NCI-H1105 treated with DMSO at 0.1 percent for 48 hours (cell line): ENCODE data around the gene DISC1.
"Not testable (repeated sequence)": the region's sequence is repeated elsewhere in the genome, so short reads cannot be mapped to it uniquely, and the experiment has no call there.

Experiments
- DNase-seq: peaks from one replicate; lab custom pipeline; 2025; lab: John Stamatoyannopoulos, UW

Gene DISC1

DNA sequence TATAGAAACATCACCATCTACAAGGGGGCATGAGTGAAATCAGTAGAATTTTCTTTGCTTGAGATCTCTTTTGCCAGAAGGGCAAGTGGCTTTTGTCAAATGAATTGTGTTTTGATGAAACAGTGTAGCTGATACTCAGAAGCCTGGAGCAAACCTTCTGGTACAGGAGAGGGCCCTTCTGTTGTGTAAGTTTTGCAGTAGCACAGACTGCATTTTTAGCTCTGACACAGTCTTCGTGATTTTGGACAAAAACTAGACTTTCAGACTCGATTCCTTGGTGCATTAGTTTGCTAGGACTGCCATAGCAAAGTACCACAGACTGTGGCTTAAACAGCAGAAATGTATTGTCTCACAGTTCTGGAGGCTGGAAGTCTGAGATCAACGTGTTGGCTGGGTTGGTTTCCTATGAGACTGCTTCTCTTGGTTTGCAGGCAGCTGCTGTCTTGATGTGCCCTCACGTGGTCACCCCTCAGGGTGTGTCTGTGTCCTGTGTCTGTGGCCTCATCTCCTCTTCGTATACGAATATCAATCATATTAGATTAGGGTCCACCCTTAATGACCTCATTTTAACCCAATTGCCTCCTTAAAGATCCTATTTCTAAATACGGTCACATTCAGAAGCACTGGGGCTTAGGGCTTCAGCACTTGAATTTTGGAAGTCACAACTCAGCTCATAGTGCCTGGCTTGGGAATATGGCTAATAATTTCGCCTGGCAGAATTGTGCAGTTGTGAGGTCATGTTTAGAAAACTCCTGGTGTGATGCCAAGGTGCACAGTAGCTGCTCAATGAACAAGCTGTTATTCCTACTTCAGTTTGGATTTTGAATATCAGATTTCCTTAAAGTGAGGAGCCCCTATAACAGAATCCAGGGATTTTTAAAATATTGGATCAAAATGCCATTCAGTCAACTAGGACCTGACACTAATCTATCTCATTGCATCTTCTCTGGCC, 21.2 kb upstream of the DISC1 start:
- no peak for DNase-seq

DNA sequence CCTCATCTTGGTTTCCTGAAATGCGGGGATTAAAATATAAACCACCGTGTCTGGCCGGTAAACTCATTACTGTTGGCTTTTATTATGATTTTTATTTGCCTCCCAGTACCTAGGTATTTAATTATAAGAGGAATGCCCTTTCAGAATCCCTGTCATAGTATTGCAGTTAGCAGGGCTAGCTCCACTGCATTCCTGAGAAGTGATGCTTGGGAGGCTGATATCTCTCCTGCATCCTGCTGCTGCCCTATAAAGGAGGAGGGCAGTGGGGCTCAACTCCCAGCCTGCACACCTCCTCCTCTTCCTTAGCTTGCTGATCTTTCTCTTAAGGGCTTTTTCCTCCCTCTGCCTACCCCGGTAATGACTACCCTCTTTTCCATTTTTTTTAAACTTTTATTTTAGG, 19.9 kb upstream of the DISC1 start:
- DNase-seq: no peak

DNA sequence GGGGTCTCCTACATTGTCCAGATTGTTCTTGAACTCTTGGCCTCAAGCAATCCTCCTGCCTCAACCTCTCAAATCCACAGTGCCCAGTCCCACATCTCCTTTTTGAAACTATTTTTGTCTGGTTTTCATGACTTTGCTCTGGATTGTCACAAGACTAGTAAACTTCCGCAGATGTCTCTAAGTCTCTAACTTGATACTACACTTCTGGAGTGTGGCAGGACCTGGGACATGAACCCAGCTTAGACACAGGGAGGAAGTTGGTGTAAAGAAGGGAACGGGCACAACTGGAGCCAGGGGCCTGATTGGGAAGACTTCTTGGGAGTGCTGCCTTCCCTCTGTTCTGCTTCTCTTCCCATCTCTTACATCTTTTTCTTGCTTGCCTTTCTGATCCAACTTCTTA, 16.2 kb upstream of the DISC1 start:
- no peak for DNase-seq

DNA sequence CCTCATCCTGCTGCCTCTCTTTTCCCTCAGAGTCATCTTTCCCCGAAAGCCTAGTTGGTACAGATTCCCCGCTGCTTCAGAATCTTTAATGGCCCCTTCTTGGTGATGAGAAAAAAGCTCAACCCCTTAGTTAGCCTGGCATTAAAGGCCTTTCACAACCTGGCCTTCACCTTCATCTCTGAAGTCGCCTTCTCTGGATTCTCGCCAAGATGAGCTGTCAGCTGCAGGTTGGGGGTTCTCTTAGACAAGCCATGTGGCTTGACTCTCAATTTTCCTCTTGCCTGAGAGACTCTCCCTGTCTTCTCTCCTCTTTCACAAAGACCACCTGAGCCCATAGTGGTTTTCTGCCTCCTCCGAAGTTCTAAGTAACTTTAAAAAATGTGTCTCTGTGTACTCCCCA, 15.5 kb upstream of the DISC1 start:
- no peak for DNase-seq

DNA sequence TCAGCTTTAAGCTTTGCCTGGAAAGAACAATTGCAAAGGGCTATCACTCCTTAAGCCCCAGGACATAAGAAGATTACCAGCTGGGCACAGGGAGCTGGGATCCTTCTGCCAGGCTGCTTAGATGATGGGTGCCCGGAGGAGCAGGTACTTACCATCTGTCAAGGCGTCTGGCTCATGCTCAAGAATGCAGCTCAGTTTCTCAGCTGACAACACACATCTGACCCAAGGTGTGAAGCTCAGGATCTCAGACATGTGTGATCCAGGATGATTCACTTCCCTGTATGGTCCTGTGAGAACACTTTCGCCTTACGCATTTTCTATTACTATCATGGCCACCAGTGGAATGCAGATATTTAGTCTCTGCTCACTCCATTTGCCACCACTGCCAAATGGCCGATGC, 14.7 kb upstream of the DISC1 start:
- DNase-seq: no peak

DNA sequence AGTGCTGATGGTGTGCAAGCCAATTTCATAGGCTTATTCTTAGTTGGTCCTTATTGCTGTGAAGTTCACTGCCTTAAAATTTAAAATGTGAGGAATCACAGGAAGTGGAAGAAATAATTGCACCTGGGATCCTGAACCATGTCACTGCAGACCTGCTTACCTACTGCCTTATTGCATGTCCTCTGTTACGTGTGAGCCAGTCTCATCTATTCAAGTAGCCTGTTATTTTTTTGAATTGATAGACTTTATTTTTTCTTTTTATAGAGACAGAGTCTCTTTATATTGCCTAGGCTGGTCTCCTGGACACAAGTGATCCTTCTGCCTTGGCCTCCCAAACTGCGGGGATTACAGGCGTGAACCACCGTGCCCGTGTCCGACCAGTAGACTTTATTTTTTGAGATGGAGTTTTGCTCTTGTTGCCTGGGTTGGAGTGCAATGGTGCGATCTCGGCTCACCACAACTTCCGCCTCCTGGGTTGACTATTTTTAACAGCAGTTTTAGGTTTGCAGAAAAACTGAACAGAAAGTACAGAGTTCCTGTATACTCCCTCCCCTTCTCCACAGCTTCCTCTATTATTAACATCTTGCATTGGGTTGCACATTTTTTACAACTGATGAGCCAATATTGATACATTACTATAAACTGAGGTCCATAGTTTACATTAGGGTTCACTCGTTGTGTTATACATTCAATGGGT, 14.0 kb upstream of the DISC1 start:
- no peak for DNase-seq

DNA sequence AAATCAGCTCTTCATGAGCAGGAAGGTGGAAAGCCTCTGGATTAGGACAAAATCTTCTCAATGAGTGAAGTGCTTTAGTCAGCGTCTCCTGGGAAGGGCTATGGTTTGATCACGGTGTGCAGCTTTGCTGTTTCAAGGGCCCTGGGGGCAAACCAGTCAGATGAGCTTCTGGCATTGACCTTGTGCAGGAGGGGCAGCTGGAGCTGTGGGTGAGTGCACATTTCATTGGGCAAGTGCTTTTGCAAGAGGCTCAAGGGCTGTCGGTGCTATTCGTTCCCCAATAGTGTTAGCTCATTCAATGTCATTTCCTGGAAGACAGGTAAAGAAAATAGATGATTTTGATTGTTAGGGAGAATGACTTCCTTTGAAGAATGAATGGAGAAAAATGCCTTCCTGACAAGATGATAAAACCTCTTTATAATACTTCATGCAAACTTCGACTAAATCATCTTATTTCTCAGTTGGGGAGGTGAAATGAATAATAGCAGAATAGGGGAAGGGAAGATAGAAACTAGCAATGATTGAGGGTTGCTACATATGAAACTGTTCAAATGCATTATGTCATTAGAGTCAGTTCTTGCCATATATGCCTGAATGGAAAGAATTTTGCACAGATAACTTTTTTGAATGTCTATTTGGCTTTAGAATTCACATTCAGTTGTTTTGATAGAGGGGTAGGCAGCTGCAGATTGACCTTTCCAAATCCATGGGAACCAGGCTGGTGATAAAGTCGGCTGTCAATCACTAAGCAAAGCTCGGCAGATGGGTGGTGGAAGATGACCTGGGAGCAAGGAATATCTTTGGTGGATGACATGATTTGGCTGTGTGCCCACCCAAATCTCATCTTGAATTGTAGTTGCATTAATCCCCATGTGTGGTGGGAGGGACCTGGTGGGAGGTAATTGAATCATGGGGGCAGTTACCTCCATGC, 12.9 kb upstream of the DISC1 start:
- DNase-seq: no peak

DNA sequence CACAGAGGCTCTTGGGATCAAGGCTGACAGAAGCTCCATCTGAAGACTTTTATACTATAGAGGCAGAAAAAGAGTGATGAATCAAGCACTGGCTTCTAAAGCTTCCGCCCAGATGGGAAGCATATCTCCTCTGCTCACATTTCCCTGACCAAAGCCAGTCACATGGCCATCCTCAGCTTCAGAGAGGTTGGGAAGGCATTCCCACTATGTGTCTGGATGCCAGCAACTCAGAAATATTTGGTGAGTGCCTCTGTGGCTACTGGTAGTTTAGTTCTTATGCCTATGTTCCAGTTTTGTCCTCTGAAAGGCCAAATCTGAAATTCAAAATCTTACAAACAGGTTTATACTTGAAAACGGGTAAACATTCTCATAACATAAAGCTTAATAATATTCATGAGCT, 9.9 kb upstream of the DISC1 start:
- no peak for DNase-seq

DNA sequence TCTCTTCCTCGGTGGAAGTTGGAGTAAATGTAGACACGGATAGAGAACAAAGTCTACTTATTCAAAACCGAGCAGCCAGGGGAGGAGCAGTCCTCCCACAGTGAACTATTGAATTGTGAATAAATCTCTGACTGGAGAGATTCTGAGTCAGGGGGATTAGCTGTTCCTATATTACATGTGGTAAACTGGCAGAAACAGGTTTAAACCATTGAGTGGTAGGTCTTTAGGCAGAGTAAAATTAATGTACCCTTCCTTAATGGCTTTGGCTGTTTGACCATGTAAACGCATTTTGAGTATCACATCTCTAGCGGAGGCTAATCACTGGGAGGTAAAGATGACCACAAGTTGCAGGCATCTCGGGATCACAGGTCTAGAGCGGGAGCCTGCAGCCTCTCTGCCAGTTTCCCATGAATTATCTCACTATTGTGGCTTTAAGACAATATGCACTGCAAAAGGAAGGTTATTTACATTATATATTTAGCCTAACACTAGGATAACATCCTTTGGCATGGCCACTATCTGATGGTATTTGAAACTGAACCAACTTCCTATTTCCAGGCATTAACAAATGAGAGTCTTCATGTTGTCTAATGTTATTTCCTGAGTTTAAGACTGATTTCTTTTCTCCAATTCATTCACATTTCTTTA, 7.9 kb upstream of the DISC1 start:
- DNase-seq: no peak

DNA sequence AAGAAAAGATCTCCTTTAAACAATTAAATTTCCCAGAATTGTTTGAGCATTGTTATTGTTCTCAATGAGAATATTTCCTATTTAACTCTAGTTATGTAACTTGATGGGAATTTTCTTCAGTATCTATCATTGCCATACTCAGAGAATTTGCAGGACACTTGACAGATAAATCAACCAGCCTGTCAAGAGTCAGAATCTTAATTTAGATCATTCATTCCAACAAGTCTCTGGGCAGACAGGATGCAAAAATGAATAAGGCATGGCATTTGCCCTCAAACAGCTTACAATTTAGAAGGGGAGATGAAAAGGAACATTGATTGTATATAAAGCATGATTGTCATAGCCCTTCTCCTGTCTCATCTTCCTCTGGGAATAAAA, 7.3 kb upstream of the DISC1 start:
- no peak for DNase-seq

DNA sequence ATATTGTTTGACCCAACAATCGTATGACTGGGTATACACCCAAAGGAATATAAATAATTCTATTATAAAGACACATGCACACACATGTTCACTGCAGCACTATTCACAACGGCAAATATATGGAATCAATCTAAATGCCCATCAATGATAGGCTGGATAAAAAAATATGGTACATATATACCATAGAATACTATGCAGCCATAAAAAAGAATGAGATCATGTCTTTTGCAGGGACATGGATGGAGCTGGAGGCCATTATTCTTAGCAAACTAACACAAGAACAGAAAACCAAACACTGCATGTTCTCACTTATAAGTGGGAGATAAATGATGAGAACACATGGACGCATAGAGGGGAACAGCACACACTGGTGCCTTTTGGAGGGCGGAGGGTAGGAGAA, 1.5 kb upstream of the DISC1 start:
- not testable (repeated sequence) for DNase-seq

DNA sequence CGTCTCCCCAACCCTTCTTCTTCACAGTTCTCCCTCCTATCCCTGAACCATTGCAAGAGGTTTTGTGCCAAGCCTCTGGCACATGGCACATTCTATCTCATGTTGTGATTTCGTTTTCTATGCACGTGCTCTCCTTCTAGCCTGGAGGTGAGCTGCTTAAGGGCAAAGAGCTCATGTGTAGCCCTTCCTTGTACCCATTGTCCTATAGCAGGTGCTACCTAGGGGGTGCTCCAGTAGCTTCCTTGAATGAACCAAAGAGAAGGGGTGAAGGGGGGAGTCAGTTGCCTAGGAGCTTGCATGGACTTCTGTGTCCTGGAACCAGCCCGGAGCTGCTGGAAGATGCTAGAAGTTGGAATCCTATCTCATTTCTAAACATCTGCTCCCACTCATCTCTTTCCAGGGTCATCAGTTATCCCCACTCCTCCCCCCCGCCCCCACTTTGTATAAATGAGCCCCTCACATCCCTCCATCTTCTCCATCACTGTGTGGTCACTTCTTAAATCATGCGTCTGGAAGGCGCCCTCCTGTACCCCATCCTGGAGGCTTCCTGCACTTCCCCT, 535 bp upstream of the DISC1 start:
- DNase-seq: no peak

DNA sequence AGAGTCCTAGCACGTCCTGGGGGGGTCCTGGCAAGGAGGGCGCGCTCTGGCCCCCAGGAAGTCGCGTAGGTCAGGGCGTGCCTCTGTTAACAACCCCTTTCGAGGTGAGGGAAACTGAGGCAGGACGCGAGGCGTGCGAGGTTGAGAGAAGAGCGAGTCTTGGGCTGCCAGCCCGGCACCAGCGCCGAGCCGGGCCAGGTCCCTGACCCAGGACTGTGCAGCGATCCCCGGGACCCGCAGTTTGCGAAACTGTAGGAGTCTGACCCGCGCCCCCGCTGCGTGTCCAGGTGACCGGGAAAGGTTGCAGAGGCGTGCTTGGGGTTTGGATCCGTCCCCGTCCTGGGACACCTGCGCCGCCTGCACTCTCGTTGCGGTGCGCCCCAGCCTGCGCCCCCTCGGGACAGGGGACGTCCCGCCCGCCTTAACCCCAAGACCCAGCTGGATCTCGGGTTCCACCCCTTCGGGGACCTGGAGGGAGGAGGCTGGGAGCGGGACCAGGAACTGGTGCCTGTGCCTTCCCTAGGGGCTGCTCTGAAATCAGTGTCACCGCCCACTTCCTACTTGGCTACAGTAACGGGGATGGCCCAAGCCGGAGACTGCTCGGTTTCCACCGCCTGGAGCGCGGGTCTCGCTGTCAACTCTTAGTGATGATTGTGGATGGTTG, 493 bp downstream of the DISC1 start:
- no peak for DNase-seq

DNA sequence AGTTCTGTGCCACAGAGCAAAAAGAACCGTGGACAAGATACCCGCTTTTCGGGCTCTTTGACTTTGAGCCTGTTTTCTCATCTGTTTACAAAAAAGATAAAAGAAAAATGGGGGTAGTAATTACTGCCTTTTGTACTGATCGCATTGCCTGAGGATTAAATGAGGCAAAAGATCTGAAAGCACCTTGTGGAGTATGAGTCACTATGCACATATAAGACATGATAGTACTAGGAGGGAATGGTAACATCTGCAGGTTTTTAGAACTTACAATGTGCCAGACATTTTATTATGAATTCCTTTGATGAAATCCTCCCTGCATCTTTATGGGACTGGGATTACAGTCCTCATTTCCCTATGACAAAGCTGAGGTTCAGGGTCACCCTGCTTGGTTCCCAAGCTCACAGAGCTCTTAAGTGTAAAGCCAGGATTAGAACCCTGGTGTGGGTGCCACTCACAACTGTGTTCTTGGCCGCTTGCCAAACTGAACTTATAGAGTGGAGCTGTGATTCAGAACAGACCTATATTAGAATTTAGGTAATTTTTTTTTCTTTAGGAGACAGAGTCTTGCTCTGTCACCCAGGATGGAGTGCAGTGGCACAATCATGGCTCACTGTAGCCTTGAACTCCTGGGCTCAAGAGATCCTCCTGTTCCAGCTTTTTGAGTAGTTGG, 1.8 kb downstream of the DISC1 start:
- no peak for DNase-seq

DNA sequence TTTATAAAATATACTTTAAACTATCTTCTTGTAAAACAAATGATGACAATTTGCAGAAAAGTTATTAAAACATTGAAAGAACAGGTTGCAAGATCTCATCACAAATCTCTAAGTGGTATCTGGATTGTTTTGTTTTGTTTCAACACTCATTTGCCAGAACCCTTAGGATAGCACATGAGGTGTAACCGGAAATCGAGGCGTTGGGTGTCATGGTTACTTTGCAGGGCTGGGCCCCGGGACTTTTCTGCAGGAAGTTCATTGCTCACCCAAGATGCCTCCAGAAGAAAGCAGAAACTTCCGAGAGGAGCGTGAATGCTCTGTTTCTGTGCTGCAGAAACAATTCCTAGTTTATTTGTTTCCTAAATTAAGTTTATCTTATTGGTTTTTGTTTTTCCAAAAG, 2.5 kb downstream of the DISC1 start:
- DNase-seq: no peak

DNA sequence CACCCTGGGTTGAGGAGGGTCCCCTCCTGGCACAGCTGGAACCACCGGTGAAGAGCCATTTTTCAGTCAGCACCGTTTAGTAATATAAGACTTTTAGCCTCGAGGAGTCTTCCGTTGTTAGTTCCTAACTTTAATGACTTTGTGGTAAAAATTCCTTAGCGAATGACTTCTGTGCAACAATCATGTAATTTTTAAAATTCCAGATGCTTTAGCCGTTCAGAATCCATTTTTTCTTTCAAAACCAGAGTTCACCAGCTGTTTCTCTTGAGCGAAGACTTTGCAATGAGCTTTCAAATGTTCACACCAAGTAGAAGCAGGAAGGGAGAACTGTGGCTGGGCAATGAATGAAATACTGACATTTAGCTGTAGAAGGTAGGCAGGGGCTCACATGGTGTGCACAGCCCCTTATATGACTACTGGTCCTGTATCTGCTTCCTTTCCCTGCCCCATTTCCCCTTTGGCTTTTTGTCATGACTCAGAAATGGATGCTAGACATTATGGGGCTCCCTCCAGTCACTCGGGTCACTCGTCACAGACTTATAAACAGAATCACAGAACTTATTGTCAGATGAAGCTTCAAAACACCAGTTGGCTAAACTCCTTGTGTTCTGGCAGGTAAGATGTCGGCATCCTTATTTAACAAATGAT, 4.1 kb downstream of the DISC1 start:
- DNase-seq: no peak

DNA sequence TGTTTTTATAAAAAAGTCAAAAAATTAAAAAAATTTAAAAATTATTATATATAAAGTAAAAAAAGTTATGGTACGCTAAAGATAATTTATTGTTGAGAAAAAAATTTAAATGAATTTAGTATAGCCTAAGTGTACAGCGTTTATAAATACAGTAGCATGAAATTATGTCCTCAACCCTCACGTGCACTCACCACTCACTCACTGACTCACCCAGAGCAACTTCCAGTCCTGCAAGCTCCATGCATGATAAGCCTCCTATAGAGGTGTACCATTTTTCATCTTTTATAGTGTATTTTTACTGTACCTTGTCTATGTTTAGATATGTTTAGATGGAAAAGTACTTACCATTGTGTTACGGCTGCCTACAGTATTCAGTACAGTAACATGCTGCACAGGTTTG, 5.1 kb downstream of the DISC1 start:
- no peak for DNase-seq

DNA sequence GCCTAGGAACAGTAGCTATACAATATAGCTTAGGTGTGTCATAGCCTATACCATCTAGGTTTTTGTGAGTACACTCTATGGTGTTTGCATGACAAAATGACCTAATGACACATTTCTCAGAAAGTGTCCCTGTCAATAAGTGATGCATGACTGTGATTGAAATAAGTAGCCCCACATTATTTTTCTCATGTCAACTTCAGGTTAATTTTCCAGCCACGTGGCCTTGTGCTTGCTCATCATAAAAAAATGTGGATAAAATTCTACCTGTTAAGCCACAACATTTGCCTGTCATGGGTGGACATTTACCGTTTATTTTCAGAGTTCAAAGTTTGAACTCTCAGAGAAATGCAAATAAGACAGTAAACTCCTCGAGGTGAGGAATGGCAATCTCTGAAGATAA, 5.5 kb downstream of the DISC1 start:
- DNase-seq: no peak

DNA sequence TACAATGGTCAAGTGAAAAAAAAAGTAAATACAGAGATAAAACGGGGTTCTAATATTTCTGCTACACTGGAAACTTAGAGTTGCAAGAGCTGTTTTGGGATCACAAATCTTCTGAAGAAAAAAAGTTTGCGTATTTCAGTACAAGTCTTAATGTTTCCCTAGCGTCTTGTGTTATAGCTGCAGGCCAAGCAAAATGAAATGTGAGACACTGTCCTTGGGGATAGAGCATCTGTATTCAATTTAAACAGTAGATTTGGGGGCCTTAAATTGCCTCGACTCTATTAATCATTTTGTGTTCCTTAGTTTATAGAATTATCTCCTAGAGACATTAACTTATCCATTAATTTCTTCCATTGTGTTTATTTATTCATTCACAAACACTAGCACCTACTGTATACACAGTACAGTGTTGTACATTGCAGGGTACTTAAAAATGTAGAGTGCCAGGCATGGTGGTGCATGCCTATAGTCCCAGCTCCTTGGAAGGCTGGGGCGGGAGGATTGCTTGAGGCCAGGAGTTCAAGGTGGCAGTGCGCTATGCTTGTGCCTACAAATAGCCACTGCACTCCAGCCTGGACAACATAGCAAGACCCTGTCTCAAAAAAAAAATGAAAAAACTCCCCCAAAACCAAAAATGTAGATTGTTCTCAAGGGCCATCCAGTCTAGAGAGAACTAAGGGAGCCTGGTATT, 7.9 kb downstream of the DISC1 start:
- no peak for DNase-seq
